HCT116 (cell line): ENCODE results near the gene IGSF6. TPM values are rescaled to one million over a fixed set of nuclear protein-coding genes. Genes with fewer than 3 reads are reported as not detected.

ENCODE experiments used
- ATAC-seq: fragments of 200-7000 bp; cut with Tn5 transposase; 2 replicates; pipeline ENCODE4 v1.9.1; 2020; ENCODE audit warnings: mild to moderate bottlenecking, moderate library complexity
- BruUV-seq: library from RNA; stranded (reverse); fragments of 400-500 nt; replicated peaks from 2 replicates; lab custom pipeline; 2021; lab: Mats Ljungman, UMichigan
- CTCF ChIA-PET: fragments of 300-600 bp; sonication (Branson Sonifier 250); formaldehyde crosslinking; loops from one replicate; lab custom pipeline; 2021; ENCODE audit warnings: antibody characterized with exemption; lab: Charles Lee
- POLR2A ChIA-PET: fragments of 300-600, 350-600 bp; sonication (Branson Sonifier 250); formaldehyde crosslinking; loops from one replicate; lab custom pipeline; 2021; ENCODE audit warnings: antibody characterized with exemption; lab: Charles Lee
- RAD21 ChIA-PET, 2 experiments: fragments of 300-600 bp; sonication (Branson Sonifier 250); formaldehyde crosslinking; loops; one replicate each; lab custom pipeline; 2023; ENCODE audit warnings: low total read pairs in 2 of 2; ENCODE audit not compliant: uncharacterized antibody in 2 of 2, unreplicated experiment in 2 of 2, low non-redundant PET in 1 of 2; lab: Charles Lee
- DNase-seq: peaks from one replicate; pipeline ENCODE4 v3.0.0-alpha.2; 2010; ENCODE audit warnings: low read depth, low spot score
- H2AFZ ChIP-seq: fragments of 200-600 bp; shearing (Covaris generic), sonication (generic); 2 replicates; pipeline ENCODE4 v1.6.1; 2017; ENCODE audit warnings: low read depth, mixed run types, mixed read lengths, antibody characterized with exemption, low read length; ENCODE audit not compliant: poor library complexity, severe bottlenecking
- H3K27ac ChIP-seq: 2 replicates; pipeline ENCODE4 v1.5.1; 2012; ENCODE audit warnings: low read depth, low read length
- H3K27me3 ChIP-seq: fragments of 200-600 bp; sonication (generic); 2 replicates; pipeline ENCODE4 v1.6.1; 2016; ENCODE audit warnings: mixed run types, low read length, mixed read lengths; ENCODE audit not compliant: insufficient read depth
- H3K36me3 ChIP-seq, 2 experiments: fragments of 200-500 bp in 1 of 2; fragments of 200-600 bp in 1 of 2; sonication (Bioruptor generic) in 1 of 2; sonication (generic) in 1 of 2; 2 replicates each; pipeline versions ENCODE4 v1.5.1 to v1.6.1; 2014 to 2016; ENCODE audit warnings: low read length in 2 of 2, inconsistent platforms in 1 of 2, mixed read lengths in 1 of 2, mixed run types in 1 of 2; ENCODE audit not compliant: insufficient read depth in 2 of 2, control insufficient read depth in 1 of 2
- H3K4me1 ChIP-seq, 2 experiments: fragments of 200-600 bp in 1 of 2; sonication (generic) in 1 of 2; 2 replicates each; pipeline versions ENCODE4 v1.5.1 to v1.6.1; 2012 to 2017; ENCODE audit warnings: low read length in 2 of 2, inconsistent platforms in 1 of 2, mild to moderate bottlenecking in 1 of 2, mixed read lengths in 1 of 2, mixed run types in 1 of 2, moderate library complexity in 1 of 2; ENCODE audit not compliant: insufficient read depth in 2 of 2, control insufficient read depth in 1 of 2
- H3K4me2 ChIP-seq: fragments of 200-600 bp; sonication (generic); 2 replicates; pipeline ENCODE4 v1.6.1; 2017; ENCODE audit warnings: mixed run types, low read length, mixed read lengths
- H3K4me3 ChIP-seq, 2 experiments: fragments of 200-600 bp in 1 of 2; sonication (generic) in 1 of 2; replicated peaks in 1 of 2; 2 replicates each; pipeline ENCODE4 v1.5.1; 2011 to 2016; ENCODE audit warnings: low read length in 2 of 2, control low read depth in 1 of 2, low read depth in 1 of 2, mild to moderate bottlenecking in 1 of 2, mixed read lengths in 1 of 2, mixed run types in 1 of 2
- H3K79me2 ChIP-seq: fragments of 200-600 bp; sonication (generic); 2 replicates; pipeline ENCODE4 v1.6.1; 2017; ENCODE audit warnings: mild to moderate bottlenecking, mixed run types, low read length, moderate library complexity, mixed read lengths; ENCODE audit not compliant: insufficient read depth
- H3K9ac ChIP-seq: fragments of 200-600 bp; sonication (generic); 2 replicates; pipeline ENCODE4 v1.6.1; 2016; ENCODE audit warnings: low read length, mixed read lengths
- H3K9me2 ChIP-seq: fragments of 200-600 bp; sonication (generic), shearing (Covaris generic); 2 replicates; pipeline ENCODE4 v1.6.1; 2017; ENCODE audit warnings: mixed run types, mild to moderate bottlenecking, moderate library complexity; ENCODE audit not compliant: insufficient read depth
- H3K9me3 ChIP-seq, 2 experiments: fragments of 200-500 bp in 1 of 2; fragments of 200-600 bp in 1 of 2; sonication (Bioruptor generic) in 1 of 2; sonication (generic) in 1 of 2; 2 replicates each; pipeline ENCODE4 v1.6.1; 2014 to 2017; ENCODE audit warnings: low read length in 2 of 2, mixed read lengths in 2 of 2, inconsistent platforms in 1 of 2, low read depth in 1 of 2, mild to moderate bottlenecking in 1 of 2, mixed run types in 1 of 2, moderate library complexity in 1 of 2; ENCODE audit not compliant: control insufficient read depth in 1 of 2, insufficient read depth in 1 of 2
- H4K20me1 ChIP-seq: fragments of 200-600 bp; sonication (generic), shearing (Covaris generic); 2 replicates; pipeline ENCODE4 v1.6.1; 2017; ENCODE audit warnings: mixed run types, mild to moderate bottlenecking, moderate library complexity; ENCODE audit not compliant: insufficient read depth
- CBX3 ChIP-seq: IDR thresholded peaks from 2 replicates; pipeline ENCODE4 v1.6.1; 2012; ENCODE audit warnings: low read depth
- CEBPB ChIP-seq: IDR thresholded peaks from 2 replicates; pipeline ENCODE4 v1.6.1; 2012; ENCODE audit warnings: low read depth
- CTCF ChIP-seq, 3 experiments: fragments of 200-600 bp in 1 of 3; sonication (generic) in 1 of 3; IDR thresholded peaks in 2 of 3; conservative IDR thresholded peaks in 1 of 3; 2 replicates each; pipeline ENCODE4 v1.5.1; 2012 to 2017; ENCODE audit warnings: low read depth in 2 of 3, low read length in 2 of 3, antibody characterized with exemption in 1 of 3, borderline replicate concordance in 1 of 3, control low read depth in 1 of 3, mild to moderate bottlenecking in 1 of 3, mixed read lengths in 1 of 3, mixed run types in 1 of 3, moderate library complexity in 1 of 3; ENCODE audit not compliant: insufficient read depth in 1 of 3
- EZH2 ChIP-seq: fragments of 200-600 bp; sonication (generic); IDR thresholded peaks from 2 replicates; pipeline ENCODE4 v1.6.1; 2017; ENCODE audit warnings: antibody characterized with exemption, mixed run types
- EZH2phosphoT487 ChIP-seq: fragments of 200-600 bp; IDR thresholded peaks from 2 replicates; pipeline ENCODE4 v1.6.1; 2018; ENCODE audit warnings: antibody characterized with exemption, borderline replicate concordance
- FOSL1 ChIP-seq: IDR thresholded peaks from 2 replicates; pipeline ENCODE4 v1.6.1; 2012; ENCODE audit warnings: low read depth
- POLR2A ChIP-seq: IDR thresholded peaks from 2 replicates; pipeline ENCODE4 v1.7.0; 2011; ENCODE audit warnings: borderline replicate concordance; ENCODE audit not compliant: insufficient read depth, insufficient read length; ENCODE audit errors: extremely low read depth
- POLR2AphosphoS5 ChIP-seq: IDR thresholded peaks from 2 replicates; pipeline ENCODE4 v1.6.1; 2011; ENCODE audit warnings: mild to moderate bottlenecking, low read depth, low read length, moderate library complexity
- RAD21 ChIP-seq: IDR thresholded peaks from 2 replicates; pipeline ENCODE4 v1.6.1; 2012; ENCODE audit warnings: low read depth, mild to moderate bottlenecking
- SIN3A ChIP-seq: IDR thresholded peaks from 2 replicates; pipeline ENCODE4 v1.6.1; 2012; ENCODE audit warnings: low read depth
- SRF ChIP-seq: IDR thresholded peaks from 2 replicates; pipeline ENCODE4 v1.6.1; 2012; ENCODE audit warnings: low read depth
- YY1 ChIP-seq: IDR thresholded peaks from 2 replicates; pipeline ENCODE4 v1.6.1; 2011; ENCODE audit warnings: low read length, low read depth, moderate library complexity, mild to moderate bottlenecking; ENCODE audit not compliant: insufficient replicate concordance; ENCODE audit errors: extremely low read depth
- ZFX ChIP-seq: fragments of 450-650 bp; IDR thresholded peaks from 2 replicates; pipeline ENCODE4 v1.6.1; 2017
- intact Hi-C: fragments of 100-400 bp; cut with micrococcal nuclease; formaldehyde crosslinking; loops from 2 replicates; pipeline ENCODE4 v1.10.0; 2022
- total RNA-seq: library from RNA; stranded (reverse); gene quantifications from one replicate; pipeline ENCODE4 v1.2.1, GENCODE V29; 2021; ENCODE audit not compliant: unreplicated experiment
- TF ChIP-seq, protein P1 (sequence below): IDR thresholded peaks from 2 replicates; pipeline ENCODE4 v1.6.1; 2011; ENCODE audit warnings: mild to moderate bottlenecking, low read length, moderate library complexity; ENCODE audit not compliant: insufficient replicate concordance; ENCODE audit errors: extremely low read depth

The IGSF6 gene
- total RNA-seq, 1 experiment from 2014 or later, result not detected

DNA sequence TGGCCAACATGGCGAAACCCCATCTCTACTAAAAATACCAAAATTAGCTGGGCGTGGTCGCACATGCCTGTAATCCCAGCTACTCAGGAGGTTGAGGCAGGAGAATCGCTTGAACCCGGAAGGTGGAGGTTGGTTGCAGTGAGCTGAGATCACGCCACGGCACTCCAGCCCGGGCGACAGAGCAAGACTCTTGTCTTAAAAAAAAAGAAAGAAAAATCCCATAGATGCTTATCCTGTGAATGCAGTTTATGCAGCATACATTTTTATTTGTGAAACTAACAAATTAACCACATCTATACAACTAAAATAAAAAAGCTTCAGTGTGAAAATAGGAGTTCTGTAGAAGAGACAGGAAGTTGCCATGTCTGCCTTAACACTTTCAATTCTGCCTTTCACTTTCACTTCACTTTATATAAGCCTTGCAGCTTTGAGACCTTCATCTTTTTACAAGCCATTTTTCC, 7.1 kb downstream of the IGSF6 start:
- no peaks in the 10 kb centered on the region for H3K79me2 ChIP-seq
- H3K27ac ChIP-seq, result no peak overlapping the region
- no peak overlapping the region for H3K4me2 ChIP-seq
- intact Hi-C loops, result no loop called here
- ChIA-PET CTCF (interaction anchor here (1.6 kb wide), 1 partner anchor 12 kb away, joined by 7 read pairs; no protein-coding TSS in a partner anchor), RAD21 (no interaction called here), POLR2A (no interaction called here)
- H3K4me1 ChIP-seq, result no peaks in the 10 kb centered on the region
- no peak overlapping the region for H2AFZ ChIP-seq
- no TSS peak for BruUV-seq
- H3K9me2 ChIP-seq, result no peaks in the 10 kb centered on the region
- no peaks in the 10 kb centered on the region for H3K36me3 ChIP-seq
- DNase-seq, result no peak
- no peaks in the 10 kb centered on the region for H3K9me3 ChIP-seq
- no peaks in the 10 kb centered on the region for H3K27me3 ChIP-seq
- H3K4me3 ChIP-seq, result no peak overlapping the region
- TF ChIP-seq YY1 (no peak), CEBPB (no peak), SRF (no peak), SIN3A (no peak)
- no peak overlapping the region for H3K9ac ChIP-seq
- no peaks in the 10 kb centered on the region for H4K20me1 ChIP-seq
- no peak for ATAC-seq

- Histone ChIP-seq H3K27me3 (no peaks in the 10 kb centered on the region), H3K79me2 (no peaks in the 10 kb centered on the region), H3K9me2 (no peaks in the 10 kb centered on the region), H3K27ac (no peak overlapping the region), H3K9me3 (no peaks in the 10 kb centered on the region), H3K4me3 (no peak overlapping the region), H2AFZ (no peak overlapping the region), H3K4me2 (no peak overlapping the region), H4K20me1 (no peaks in the 10 kb centered on the region), H3K9ac (no peak overlapping the region), H3K36me3 (no peaks in the 10 kb centered on the region), H3K4me1 (no peaks in the 10 kb centered on the region)
- no peak for DNase-seq
- BruUV-seq, result no TSS peak
- intact Hi-C loops, result no loop called here
- ATAC-seq, result no peak
- CTCF ChIA-PET, result no interaction called here
- POLR2A ChIA-PET, result no interaction called here
- RAD21 ChIA-PET, result no interaction called here
- TF ChIP-seq, protein P1, sequence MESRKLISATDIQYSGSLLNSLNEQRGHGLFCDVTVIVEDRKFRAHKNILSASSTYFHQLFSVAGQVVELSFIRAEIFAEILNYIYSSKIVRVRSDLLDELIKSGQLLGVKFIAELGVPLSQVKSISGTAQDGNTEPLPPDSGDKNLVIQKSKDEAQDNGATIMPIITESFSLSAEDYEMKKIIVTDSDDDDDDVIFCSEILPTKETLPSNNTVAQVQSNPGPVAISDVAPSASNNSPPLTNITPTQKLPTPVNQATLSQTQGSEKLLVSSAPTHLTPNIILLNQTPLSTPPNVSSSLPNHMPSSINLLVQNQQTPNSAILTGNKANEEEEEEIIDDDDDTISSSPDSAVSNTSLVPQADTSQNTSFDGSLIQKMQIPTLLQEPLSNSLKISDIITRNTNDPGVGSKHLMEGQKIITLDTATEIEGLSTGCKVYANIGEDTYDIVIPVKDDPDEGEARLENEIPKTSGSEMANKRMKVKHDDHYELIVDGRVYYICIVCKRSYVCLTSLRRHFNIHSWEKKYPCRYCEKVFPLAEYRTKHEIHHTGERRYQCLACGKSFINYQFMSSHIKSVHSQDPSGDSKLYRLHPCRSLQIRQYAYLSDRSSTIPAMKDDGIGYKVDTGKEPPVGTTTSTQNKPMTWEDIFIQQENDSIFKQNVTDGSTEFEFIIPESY, result no peak
- TF ChIP-seq CTCF (IDR thresholded peaks at IDR 0.05 in 2 of 3, conservative IDR thresholded peaks at IDR 0.05 in 1 of 3; ENCODE audit: borderline replicate concordance in 1 of 3, insufficient read depth in 1 of 3, low read depth in 2 of 3, low read length in 2 of 3) (no peak), FOSL1 (no peak), POLR2AphosphoS5 (no peak), SIN3A (no peak), POLR2A (no peak), EZH2 (no peak), RAD21 (no peak), ZFX (no peak), YY1 (no peak), CBX3 (no peak), EZH2phosphoT487 (no peak)
Measured at GRCh38 chr16:21644674-21645073, 7.7 kb downstream of the IGSF6 start.
